Coronary artery (tissue), 2 donors: ENCODE results near the gene THADA.

ENCODE experiments used
- DNase-seq: peaks from one replicate; pipeline ENCODE4 v3.0.0-alpha.2; 2017; ENCODE audit warnings: low spot score
- H3K27ac ChIP-seq, 2 donors: fragments of 200-600 bp; sonication (generic); one replicate each; pipeline ENCODE4 v1.5.1; 2016 to 2019
- H3K4me3 ChIP-seq: fragments of 200-600 bp; sonication (generic); 2 replicates; pipeline ENCODE4 v1.5.1; 2016; ENCODE audit warnings: mild to moderate bottlenecking, moderate library complexity
- CTCF ChIP-seq: fragments of 200-600 bp; sonication (generic); IDR thresholded peaks from one replicate; pipeline ENCODE4 v1.5.1; 2019; ENCODE audit warnings: antibody characterized with exemption

The THADA gene

DNA sequence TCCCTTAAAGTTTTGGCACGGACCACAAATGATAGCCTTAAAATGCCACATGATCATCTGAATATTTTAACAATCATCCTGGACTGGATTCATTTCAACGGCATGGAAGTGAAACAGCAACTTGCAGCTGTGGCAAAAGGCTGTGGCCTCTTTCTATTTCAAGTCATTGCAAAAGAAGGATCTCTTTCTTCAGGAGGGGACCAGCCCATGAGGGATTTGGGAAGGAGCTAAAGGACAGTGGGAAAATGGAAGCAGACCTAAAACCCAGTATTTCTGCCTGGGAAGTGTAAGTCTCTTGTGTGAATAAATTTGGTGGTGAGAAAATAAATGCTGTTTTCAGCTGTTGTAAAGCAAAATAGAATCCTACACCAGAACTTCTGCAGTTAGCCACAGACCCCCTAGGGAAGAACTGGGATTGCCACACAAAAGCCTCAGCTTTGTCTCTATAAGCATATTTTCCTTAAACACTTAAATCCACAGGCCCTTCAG is 262.1 kb downstream of the THADA start:
- no peak for TF ChIP-seq CTCF
- Histone ChIP-seq H3K27ac (peak overlapping the region; percentile 78 to 90), H3K4me3 (peak overlapping the region; percentile 4)
- no peak for DNase-seq

- DNase-seq: no peak
- Histone ChIP-seq H3K27ac (peak overlapping the region; percentile 78 to 90), H3K4me3 (peak overlapping the region; percentile 4)
- TF ChIP-seq CTCF: no peak
Measured at GRCh38 chr2:43333101-43333655, 262.7 kb downstream of the THADA start.

DNA sequence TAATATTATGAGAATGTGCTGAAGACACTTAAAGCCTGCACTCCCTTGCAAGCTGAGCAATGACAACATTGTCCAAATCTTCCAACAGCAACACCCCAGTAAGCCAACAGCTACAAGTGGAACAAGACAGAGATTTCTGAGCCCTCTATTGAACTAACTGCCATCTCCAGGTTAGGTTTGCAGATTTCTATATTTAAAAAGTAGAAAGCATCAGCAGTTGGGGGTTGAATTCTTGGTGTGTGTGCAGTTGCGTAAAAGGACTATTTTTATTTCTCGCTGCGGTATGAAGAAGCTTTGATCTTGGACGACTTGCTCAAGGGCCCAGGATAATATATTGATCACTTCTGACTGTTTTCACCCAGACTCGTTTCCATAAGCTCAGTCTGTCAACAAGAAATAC is 263.2 kb downstream of the THADA start:
- DNase-seq: no peak
- Histone ChIP-seq H3K27ac (peak overlapping the region; percentile 78 to 79), H3K4me3 (no peak overlapping the region)
- no peak for TF ChIP-seq CTCF

GRCh38 chr2:43331422-43331821 is 264.4 kb downstream of the THADA start:
- no peak for DNase-seq
- TF ChIP-seq CTCF: no peak
- Histone ChIP-seq H3K27ac (peak overlapping the region; percentile 78 to 79), H3K4me3 (no peak overlapping the region)

DNA sequence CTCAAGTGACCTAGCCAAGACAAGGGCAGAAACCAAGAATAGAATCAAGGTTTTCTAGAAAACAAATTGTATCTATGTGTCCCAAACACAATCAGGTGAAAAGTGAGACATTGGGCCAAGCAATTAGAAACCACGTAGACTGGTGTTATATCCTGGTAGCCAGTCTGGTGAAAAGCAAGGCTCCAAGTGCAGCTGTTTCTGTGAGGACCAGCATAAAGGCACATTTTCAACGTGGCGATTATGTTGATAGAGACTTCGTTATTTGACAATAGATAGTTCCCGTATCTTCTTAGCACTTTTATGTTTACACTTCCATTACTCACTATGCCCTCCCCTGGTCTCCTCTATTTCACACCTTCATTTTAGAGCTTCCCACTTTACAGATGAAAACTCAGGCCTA is 266.2 kb downstream of the THADA start:
- DNase-seq: no peak
- TF ChIP-seq CTCF: no peak
- Histone ChIP-seq H3K27ac (peak overlapping the region; percentile 78 to 79), H3K4me3 (no peak overlapping the region)

DNA sequence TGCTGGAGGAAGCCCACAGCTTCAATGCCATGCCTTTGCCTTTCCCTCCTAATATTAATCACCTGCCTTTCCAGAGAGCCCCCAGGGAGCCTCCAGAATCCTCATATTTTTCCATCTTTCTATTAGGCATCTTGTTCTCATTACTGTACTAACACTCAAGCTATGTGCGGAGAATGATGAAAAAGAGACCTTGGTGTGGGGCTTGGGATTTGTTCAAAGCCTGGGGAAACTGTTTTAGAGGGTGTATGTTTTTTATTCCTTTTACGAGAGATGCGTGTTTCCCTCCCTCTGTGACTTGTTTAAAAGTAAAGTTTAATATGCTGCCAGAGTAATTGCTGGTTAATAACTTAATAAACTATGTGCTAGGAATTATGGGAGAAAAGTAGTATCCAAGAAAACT is 267.0 kb downstream of the THADA start:
- DNase-seq: no peak
- Histone ChIP-seq H3K4me3 (no peak overlapping the region), H3K27ac (peak overlapping the region; percentile 59 to 78)
- TF ChIP-seq CTCF: no peak

DNA sequence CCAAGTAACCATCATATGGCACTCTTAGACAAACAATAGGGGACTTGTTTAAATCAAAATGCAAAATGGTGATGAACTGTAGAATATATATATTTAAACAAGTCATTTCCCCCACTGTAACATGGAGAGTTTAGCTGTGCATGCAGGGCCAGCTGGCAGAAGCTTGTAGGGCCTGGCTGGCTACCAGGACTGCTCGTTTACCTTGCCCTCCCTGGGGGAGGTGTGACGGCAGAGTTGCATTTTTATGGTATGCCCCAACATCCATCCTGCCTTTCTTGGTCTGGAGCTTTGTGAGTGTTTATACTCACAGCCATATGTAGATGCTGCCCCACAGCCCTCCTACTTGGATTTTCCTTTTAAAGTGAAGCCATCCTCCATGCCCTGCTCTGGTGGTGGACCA is 267.7 kb downstream of the THADA start:
- DNase-seq: no peak
- peak overlapping the region; percentile 59 to 78 for H3K27ac ChIP-seq
- H3K4me3 ChIP-seq: no peak overlapping the region
- no peak for TF ChIP-seq CTCF
